ENCODE results near the gene NR3C1.

Gene NR3C1

DNA sequence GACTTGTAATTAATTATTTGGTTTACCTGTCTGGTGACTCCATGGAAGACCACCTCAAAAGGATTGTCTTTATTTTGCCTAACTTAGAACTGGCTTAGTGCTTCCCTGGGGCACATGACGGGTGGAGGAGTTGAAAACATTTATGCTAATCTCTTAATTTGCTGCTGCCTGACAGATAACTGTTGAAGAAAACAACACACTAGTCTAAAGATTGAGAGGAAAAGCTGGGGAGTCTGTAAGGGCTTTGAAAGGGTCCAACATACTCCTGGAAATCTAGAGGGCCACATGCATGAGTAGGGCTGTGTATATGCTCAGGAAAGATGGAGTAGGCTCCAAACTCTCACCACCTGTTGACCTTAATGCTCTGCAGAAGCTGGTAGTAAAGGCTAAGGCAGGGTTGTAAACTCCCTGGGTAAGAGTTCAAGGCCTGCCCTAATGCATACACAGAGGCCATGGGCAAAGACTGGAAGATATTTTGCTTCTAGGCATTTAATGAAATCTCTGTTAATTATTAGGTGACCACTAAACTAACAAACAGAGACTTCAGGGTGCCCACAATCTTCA is 40.7 kb downstream of the NR3C1 start:
- DNase-seq (ENCODE audit: low read depth in 2 of 2) = no peak

DNA sequence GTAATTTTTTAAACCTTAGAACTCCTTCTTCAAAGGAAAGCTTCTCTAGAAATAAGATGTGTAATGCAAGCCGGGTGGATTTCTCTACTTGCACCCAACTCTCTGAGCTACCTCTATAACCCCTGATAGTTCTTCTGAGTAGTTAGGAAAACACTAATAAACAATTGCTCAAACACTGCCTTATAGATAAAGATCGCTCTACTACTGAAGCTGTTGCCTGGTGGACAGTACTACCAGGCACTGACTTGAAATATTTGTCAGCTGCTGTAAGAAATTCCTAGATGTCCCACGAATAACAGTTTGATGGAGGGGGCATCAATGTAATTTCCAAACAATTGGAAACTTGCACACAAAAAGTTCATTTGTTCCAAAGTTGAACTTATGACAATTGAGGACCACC is 42.0 kb downstream of the NR3C1 start:
- DNase-seq (ENCODE audit: low read depth in 2 of 2) = no peak

DNA sequence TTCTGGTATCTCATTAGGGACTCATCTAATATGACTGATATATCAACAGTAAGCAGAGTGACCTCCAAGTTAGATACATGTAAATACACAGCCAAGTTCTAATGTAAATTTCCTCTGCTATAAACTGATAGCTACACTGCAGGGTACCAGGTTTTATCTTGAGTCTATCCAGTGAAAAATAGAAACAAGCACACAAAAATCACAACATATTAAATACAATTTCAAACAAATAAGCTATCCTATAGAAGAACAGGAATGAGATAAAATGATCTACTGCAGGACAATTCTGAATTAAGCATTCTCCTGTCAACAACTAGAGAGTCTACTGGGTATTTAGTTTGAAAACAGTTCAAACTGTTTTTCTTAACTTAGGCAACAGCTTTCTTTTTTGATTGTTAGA is 42.7 kb downstream of the NR3C1 start:
- no peak for DNase-seq (ENCODE audit: low read depth in 2 of 2)

DNA sequence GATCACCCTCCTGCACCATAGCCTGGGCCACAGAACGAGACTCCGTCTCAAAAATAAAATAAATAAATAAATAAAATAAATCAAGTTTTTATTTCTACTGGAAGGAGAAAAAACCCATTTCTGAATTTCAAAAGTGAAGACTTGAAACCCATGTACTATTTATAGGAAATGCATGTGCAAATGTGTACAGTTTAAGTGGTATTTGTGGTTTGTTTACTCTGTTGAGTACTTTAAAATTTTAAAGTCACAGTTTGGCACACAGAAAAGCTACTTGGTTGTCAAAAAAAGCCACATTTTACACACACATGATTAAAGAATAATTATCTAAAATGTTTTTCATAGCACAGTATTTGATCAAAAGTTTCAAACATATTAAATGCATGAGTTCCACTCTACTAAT is 43.6 kb downstream of the NR3C1 start:
- no peak for DNase-seq (ENCODE audit: low read depth in 2 of 2)

DNA sequence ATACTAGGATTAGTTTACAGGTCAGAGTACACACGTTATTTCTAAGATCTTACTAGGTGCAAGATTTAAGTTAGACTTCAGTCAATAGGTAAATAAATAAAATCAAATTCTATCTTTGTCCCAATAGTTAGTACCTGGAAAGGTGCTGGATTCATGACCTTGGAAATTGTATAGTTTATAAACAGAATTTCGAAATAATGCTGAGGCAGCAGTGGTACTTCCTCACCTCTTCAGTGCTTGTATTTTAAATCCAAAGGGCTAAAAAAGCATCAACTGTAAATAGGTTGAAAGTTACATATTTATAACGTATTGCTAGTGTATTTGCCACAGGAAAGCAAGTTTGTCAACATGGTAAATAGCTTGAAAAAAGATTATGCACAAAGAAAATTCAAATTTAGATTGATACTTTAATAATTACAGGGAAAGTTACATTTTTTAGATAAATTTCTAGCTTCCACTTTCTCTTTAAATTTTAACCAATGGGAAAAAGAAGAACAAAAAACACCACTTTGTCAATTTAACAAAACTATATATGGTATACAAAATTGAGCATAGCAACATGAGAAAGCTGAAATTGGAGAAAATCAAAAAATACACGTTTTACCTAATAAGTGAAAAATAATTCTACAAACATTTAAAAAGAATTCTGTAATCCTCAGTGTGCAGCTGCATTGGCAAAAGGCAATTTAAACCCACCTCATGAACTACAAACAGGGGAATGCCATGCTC is 46.5 kb downstream of the NR3C1 start:
- DNase-seq (ENCODE audit: low read depth in 2 of 2) = no peak

DNA sequence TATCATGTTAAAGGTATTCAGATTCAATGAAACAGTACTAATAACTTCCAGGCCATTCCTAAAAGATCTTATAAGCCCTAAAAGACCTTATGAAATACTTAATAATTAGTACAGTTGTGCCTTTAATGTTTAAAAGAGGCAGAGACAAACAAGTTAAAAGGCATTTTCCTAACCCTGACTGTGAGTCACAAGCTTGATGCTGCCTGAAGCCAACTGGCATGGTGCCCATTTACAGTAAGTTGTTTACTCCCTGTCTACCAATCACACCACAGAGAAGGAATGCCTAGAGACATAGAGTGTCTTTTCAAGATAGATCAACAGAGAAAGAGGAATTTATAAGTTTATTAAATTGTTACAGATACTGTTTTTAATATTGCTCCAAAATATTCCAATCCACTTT is 47.8 kb downstream of the NR3C1 start:
- DNase-seq (ENCODE audit: low read depth in 2 of 2) = no peak

DNA sequence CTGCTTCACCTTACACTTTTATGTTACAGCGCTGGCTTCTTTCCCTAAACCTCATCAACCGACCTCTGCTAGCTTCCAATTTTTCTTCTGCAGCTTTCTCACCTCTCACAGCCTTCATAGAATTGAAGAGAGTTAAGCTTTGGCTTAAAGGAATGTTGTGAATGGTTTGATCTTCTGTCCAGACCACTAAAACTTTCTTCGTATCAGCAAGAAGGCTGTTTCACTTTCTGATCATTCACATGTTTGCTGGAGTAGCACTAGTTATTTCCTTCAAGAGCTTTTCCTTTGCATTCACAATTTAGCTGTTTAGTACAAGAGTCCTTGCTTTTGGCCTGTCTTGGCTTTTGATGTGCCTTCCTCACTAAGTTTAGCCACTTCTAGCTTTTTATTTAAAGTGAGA is 49.5 kb downstream of the NR3C1 start:
- no peak for DNase-seq (ENCODE audit: low read depth in 2 of 2)

DNA sequence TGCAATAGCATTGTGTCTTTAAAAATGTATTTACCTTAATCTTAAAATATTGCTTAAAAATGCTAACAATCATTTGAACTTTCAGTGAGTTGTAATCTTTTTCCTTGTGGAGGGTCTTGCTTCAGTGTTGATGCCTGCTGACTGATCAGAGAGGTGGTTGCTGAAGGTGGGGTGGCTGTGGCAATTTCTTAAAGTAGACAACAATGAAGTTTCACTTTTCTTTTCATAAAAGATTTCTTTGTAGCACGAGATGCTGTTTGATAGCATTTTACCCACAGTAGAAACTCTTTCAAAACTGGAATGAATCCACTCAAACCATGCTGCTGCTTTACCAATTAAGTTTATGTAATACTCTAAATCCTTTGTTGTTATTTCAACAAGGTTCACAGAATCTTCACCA is 50.8 kb downstream of the NR3C1 start:
- DNase-seq (ENCODE audit: low read depth in 2 of 2) = no peak

DNA sequence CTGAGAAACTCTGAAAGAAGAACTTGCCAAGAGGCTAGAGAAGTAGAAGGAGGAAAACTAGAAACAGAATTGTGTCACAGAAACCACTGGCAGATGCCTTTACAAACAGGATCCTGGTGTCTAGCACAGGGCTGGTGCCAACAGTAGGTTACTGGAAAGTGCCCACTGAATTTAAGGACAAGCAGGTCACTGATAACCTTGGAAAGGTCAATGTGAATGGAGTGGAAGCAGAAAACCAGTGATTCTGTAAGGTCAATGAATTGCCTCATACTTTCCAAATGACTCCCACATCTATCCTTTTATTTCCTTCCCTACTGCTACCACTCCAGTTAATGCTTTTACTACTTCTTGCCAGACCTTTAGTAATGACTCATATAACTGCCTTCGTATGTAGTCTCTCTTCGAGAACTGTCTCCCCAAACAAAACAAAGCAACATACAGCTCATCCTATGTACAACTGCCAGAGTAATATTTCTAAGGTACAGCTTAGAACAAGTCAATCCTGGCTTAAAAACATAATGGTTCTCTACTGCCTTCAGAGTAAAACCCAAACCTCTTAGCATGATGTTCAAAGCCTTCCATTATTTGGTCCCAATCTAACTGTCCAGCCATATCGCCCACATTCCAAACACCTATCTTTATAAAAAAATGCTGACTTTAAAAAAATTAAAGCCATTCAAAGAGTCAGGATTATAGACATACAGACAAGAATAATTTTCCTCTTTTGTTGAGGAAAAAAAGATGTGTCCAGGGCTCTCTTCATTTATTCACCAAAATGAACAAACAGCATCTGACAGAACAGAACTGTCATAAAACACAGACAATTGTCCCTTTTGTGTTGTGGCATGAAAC is 52.5 kb downstream of the NR3C1 start:
- DNase-seq (ENCODE audit: low read depth in 2 of 2) = no peak

DNA sequence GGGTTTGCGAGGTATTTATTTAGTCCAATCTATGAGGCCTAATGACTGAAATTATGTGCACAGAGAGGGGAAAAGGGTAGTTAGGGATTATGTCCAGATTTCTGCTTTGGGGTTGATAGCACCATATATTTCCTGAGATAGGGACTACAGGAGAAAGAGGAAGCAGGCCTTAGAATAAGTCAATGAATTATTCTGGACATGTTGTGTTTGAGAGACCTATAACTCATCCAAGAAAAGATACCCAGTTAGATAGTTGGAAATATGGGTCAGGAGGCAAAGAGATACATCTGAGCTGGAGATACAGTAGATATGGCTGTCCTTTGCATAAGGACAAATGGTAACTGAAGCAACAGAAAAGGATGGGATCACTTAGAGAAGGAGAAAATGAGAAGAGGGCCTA is 53.1 kb downstream of the NR3C1 start:
- DNase-seq (ENCODE audit: low read depth in 2 of 2) = no peak

DNA sequence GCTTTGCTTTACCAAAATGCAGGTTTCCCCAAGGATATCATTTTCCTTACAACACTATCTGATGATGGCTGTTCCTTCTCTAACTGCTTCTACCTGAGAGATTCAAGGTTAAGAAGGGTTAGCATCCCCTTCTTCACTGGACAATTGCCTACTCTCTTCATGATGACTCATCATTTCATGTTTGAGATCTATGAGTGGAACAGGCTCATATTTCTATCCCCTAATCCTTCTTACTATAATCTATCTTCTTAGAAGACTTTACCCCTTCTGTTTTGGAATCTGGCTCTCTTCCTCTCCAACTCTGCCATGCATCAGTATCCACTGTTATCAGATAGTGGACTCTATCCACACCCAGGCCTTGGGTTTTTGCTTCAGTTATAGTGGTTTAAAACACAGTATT is 54.3 kb downstream of the NR3C1 start:
- DNase-seq (ENCODE audit: low read depth in 2 of 2) = no peak

DNA sequence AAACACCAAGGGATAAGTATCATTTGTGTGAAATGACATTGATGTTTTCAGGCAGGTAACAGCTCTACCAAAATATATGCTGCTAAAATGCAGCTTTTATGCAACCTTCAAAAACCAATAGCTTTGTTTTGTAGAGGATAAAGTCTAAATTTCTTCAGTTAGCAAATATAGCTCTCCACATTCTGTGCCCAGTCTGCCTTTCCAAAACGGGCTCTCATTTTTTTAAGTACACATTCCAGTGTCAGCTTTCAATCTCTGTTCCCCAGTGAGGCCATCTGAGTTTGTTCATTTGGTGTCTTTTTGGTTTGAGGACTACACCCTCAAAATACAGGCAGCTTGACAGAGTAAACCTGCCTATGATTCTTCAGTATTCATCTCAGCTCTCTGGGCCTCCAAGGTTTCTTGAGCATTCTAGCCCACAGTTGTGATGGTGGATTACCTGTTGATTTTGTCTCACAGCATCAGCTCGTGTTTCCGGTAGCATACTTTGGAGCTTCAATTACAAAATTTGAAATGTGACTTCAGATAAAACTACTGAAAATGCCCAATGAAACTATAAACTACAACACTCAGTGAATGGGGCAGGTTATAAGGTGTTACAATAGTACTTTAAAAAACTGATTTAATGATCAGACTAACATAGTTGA is 55.7 kb downstream of the NR3C1 start:
- no peak for DNase-seq (ENCODE audit: low read depth in 2 of 2)

DNA sequence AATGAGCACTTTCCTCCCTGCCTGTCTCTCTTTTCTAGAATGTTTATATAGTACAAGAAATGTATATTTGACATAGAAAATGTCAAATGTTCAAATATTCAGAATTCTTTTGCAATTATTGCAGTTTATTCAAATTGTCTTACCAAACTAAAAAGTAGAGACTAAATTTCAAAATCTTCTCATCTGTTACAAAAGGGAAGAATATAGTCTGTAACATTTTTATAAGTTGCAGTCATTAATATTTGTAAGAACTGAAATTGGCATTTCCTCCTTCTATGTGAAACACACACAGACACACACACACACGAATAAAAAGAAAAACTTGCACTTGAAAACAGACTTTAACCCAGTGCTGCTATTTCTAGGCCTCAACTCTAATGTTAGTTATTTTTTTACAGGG is 56.4 kb downstream of the NR3C1 start:
- DNase-seq (ENCODE audit: low read depth in 2 of 2) = no peak

DNA sequence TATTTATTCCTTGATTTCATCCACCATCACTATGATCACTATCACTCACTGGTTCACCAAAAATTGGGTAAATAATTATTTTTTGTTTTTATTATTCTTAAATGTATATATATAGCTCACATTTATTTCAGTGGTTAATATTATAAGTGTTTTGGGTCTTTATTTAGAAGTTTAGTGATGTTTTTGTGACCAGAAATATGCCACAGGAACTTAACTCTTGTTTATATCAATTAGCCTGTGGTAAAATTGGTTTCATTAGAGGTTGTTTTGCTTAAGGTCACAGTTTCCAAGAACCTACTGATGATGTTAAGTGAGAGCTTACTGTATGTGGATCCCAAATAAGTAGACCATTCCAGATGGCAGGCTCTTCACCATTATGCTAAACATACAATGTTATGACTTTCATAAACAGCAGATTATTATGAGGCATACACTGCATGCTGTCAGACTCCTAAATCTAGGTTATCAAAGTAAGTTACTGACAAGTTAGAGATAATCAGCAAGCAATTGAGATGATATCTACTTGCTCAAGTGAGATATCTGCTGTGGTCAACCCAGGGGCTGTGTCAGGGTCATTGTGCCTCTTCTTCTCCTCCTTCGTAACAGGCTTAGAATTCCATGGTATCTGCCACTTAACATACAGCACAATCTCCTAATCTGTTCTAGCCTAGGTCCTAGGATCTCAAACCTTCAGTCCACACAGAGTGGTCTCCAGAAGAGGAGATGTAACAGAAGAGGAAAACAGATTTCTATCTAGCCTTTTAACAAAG is 57.6 kb downstream of the NR3C1 start:
- no peak for DNase-seq (ENCODE audit: low read depth in 2 of 2)

DNA sequence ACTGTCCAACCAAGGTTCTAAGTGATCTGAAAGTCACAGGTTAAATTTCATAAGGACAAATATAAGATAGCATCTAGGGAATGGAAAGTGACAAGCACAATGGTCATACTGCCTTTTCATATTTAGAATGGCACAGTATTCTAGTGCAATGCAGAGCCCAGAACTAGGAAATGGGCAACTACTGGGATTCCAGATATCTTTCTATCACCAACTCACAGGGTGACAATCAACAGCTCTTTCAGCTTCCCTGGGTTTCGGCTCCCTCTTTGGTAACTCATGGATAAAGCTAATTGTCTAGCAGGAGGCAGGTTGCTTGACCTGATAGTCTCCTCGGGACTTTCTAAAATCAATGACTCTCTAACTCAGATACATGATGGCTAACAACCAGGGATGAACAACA is 60.4 kb downstream of the NR3C1 start:
- DNase-seq (ENCODE audit: low read depth in 2 of 2) = no peak

DNA sequence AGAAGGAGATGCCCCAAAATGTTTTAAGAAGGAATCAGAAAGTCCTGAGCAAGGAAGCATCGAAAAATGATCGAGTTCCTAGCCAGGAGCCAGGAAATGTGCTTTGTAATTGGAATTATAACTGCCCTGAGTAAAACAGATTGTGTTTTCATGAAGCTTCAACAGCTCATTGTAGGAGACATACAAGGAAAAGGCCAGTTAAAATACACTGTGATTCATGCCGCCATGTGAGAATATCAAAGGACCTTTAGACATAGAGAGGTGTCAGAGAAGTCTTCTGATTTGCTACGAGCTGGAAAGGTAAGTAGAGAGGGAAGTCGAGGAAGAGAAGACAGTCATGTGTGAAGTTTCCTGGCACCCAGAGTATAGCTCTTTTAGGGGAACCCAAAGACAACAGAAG is 60.9 kb downstream of the NR3C1 start:
- no peak for DNase-seq (ENCODE audit: low read depth in 2 of 2)

DNA sequence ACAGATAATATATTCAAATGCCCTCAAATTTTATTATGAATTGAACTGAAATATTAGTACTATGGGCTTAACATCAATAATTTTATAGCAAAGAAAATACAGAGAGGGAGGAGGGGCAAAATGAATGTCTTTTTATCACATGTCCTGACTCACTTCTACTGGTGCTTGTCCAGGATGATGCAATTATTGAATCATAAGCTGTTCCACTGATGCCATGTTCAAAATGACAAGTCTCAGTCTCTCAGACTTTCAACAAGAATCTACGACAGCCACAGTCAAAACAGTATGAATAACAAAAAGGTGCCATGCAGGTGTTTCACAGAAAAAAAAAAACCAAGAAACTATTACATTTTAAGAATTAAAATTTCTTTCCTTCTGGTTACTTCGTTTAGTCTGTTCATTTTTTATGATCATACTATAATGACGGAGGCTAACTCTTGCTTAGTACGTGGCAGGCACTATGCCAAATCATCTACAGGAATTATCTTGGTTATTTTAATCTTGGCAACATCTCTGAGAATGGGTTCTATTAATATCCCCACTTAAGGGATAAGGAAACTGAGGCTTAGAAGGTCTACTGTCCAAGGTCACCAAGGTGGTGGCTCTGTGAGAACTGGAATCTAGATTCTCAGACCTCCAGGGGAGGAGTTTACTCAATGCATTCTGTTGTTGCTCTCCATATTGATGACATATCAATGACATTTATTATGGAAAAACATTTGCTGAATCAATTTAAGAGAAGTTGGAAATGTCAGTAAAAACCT is 61.5 kb downstream of the NR3C1 start:
- no peak for DNase-seq (ENCODE audit: low read depth in 2 of 2)

DNA sequence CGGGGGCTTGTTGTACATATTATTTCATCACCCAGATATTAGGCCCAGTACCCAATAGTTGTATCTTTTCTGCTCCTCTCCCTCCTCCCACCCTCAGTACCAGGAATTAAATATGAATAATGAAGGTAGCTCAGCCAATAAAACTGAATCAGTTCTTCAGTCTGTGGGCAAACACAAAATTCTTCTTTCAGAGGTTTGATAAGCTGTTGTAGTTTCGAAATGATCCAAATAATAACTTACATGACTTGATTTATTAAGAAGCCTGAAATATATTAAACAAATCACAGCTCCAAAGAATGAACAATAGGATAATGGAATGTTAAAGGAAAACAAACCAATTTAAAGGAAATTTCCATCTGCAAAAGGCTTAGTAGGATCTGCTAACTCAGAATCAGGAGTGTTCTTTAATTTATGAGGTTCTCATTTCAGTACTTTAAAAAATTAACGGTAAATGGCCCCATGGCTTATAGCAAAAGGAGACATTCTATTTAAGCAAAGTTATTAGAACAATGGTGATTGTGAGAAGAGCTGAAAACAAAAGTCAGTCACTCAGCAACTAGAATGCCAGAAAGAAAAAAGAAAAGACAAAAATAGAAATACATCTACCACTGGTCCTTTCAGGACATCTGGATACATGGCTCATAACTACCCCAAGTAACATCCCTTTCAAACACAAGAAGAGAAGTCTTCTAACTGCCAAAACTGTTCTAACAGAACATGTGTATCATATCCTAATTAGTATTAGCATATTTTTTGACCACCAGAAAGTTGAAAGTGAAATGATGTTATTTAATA is 62.4 kb downstream of the NR3C1 start:
- DNase-seq (ENCODE audit: low read depth in 2 of 2) = no peak

DNA sequence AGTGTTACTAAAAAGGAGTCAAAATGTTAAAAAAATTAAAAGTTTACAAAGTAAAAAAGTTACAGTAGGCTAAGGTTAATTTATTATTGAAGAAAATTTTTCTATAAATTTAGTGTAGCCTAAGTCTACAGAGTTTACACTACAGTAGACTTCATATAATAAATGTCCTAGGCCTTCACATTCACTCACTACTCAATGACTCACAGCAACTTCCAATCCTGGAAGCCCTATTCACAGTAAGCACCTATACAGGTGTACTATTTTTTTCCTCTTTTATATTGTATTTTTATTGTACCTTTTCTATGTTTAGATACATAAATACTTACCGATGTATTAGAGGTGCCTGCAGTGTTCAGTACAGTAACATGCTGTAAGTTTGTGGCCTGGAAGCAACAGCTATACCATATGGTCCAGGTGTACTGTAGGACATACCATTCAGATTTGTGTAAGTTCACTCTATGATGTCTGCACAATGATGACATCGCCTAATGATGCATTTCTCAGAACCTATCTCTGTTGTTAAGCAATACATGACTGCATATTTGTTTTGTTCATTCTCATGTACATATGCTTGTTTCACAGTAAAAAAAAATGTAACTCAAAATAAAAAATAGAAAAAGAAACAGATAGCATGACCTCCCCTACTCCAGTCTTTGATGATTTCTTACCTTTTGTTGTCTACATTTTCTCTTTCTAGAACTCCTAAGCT is 64.7 kb downstream of the NR3C1 start:
- no peak for DNase-seq (ENCODE audit: low read depth in 2 of 2)

DNA sequence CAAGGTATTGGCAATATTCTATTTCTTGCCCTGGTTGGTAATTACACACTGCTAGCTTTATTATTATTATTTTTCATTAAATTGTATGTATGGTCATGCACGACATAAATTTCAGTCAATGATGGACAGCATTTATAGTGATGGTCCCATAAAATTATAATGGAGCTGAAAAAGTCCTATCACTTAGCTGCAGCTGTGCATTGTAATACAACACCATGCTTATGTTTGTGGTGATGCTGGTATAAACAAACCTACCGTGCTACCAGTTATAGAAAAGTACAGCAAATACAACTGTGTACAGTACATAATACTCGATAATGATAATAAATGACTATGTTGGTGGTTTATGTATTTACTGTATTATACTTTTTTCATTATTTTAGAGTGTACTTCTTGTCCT is 65.5 kb downstream of the NR3C1 start:
- DNase-seq (ENCODE audit: low read depth in 2 of 2) = no peak
